ENCODE results near the gene TMEM259.

TMEM259 gene

GRCh38 chr19:1015061-1015781 lies 5.7 kb downstream of the TMEM259 start:
- Histone ChIP-seq H3K36me3 (ENCODE audit: control insufficient read depth, insufficient read depth, low read length) (peaks cover 3% of the 10 kb centered on the region), H3K27ac (ENCODE audit: low read depth, low read length) (no peak overlapping the region), H3K4me1 (ENCODE audit: control insufficient read depth, insufficient read depth, low read length) (peaks cover 29% of the 10 kb centered on the region), H3K9ac (ENCODE audit: low read length) (no peak overlapping the region), H3K4me3 (ENCODE audit: low read length) (peak overlapping the region; percentile 7), H3K27me3 (ENCODE audit: control insufficient read depth, insufficient read depth, low read length) (no peaks in the 10 kb centered on the region)

GRCh38 chr19:1014161-1015060 lies 6.5 kb downstream of the TMEM259 start:
- peaks cover 24% of the 10 kb centered on the region for H3K4me1 ChIP-seq (ENCODE audit: control insufficient read depth, insufficient read depth, low read length)
- H3K27me3 ChIP-seq (ENCODE audit: control insufficient read depth, insufficient read depth, low read length) = no peaks in the 10 kb centered on the region
- H3K4me3 ChIP-seq (ENCODE audit: low read length) = no peak overlapping the region
- H3K27ac ChIP-seq (ENCODE audit: low read depth, low read length) = no peak overlapping the region
- peaks cover 7% of the 10 kb centered on the region for H3K36me3 ChIP-seq (ENCODE audit: control insufficient read depth, insufficient read depth, low read length)
- no peak overlapping the region for H3K9ac ChIP-seq (ENCODE audit: low read length)

- Histone ChIP-seq H3K27ac (ENCODE audit: low read depth, low read length) (no peak overlapping the region), H3K4me3 (ENCODE audit: low read length) (no peak overlapping the region), H3K4me1 (ENCODE audit: control insufficient read depth, insufficient read depth, low read length) (peaks cover 19% of the 10 kb centered on the region), H3K36me3 (ENCODE audit: control insufficient read depth, insufficient read depth, low read length) (peaks cover 9% of the 10 kb centered on the region), H3K27me3 (ENCODE audit: control insufficient read depth, insufficient read depth, low read length) (no peaks in the 10 kb centered on the region), H3K9ac (ENCODE audit: low read length) (no peak overlapping the region)
Measured at GRCh38 chr19:1013218-1013617, 7.7 kb downstream of the TMEM259 start.

GRCh38 chr19:1012334-1012733 lies 8.6 kb downstream of the TMEM259 start:
- no peak overlapping the region for H3K9ac ChIP-seq (ENCODE audit: low read length)
- H3K36me3 ChIP-seq (ENCODE audit: control insufficient read depth, insufficient read depth, low read length) = peaks cover 9% of the 10 kb centered on the region
- no peaks in the 10 kb centered on the region for H3K27me3 ChIP-seq (ENCODE audit: control insufficient read depth, insufficient read depth, low read length)
- no peak overlapping the region for H3K4me3 ChIP-seq (ENCODE audit: low read length)
- H3K27ac ChIP-seq (ENCODE audit: low read depth, low read length) = no peak overlapping the region
- H3K4me1 ChIP-seq (ENCODE audit: control insufficient read depth, insufficient read depth, low read length) = peaks cover 11% of the 10 kb centered on the region

GRCh38 chr19:1011831-1012333 lies 9.0 kb downstream of the TMEM259 start:
- Histone ChIP-seq H3K36me3 (ENCODE audit: control insufficient read depth, insufficient read depth, low read length) (peaks cover 9% of the 10 kb centered on the region), H3K27me3 (ENCODE audit: control insufficient read depth, insufficient read depth, low read length) (no peaks in the 10 kb centered on the region), H3K4me1 (ENCODE audit: control insufficient read depth, insufficient read depth, low read length) (peaks cover 6% of the 10 kb centered on the region)

GRCh38 chr19:1010586-1011510 lies 10.1 kb downstream of the TMEM259 start:
- Histone ChIP-seq H3K9ac (ENCODE audit: low read length) (no peak overlapping the region), H3K27me3 (ENCODE audit: control insufficient read depth, insufficient read depth, low read length) (no peaks in the 10 kb centered on the region), H3K27ac (ENCODE audit: low read depth, low read length) (no peak overlapping the region), H3K4me3 (ENCODE audit: low read length) (no peak overlapping the region), H3K4me1 (ENCODE audit: control insufficient read depth, insufficient read depth, low read length) (no peaks in the 10 kb centered on the region), H3K36me3 (ENCODE audit: control insufficient read depth, insufficient read depth, low read length) (peaks cover 9% of the 10 kb centered on the region)

More at GRCh38 chr19:1011831-1012333, 9.0 kb downstream of the TMEM259 start:
- Histone ChIP-seq H3K27ac (ENCODE audit: low read depth, low read length) (no peak overlapping the region), H3K9ac (ENCODE audit: low read length) (no peak overlapping the region), H3K4me3 (ENCODE audit: low read length) (no peak overlapping the region)

GRCh38 chr19:1009981-1010538 lies 10.9 kb downstream of the TMEM259 start:
- no peak overlapping the region for H3K9ac ChIP-seq (ENCODE audit: low read length)
- no peak overlapping the region for H3K4me3 ChIP-seq (ENCODE audit: low read length)
- peaks cover 9% of the 10 kb centered on the region for H3K36me3 ChIP-seq (ENCODE audit: control insufficient read depth, insufficient read depth, low read length)
- H3K27ac ChIP-seq (ENCODE audit: low read depth, low read length) = no peak overlapping the region
- no peaks in the 10 kb centered on the region for H3K27me3 ChIP-seq (ENCODE audit: control insufficient read depth, insufficient read depth, low read length)
- no peaks in the 10 kb centered on the region for H3K4me1 ChIP-seq (ENCODE audit: control insufficient read depth, insufficient read depth, low read length)

- Histone ChIP-seq H3K27ac (ENCODE audit: low read depth, low read length) (no peak overlapping the region), H3K4me3 (ENCODE audit: low read length) (no peak overlapping the region), H3K36me3 (ENCODE audit: control insufficient read depth, insufficient read depth, low read length) (peaks cover 9% of the 10 kb centered on the region), H3K27me3 (ENCODE audit: control insufficient read depth, insufficient read depth, low read length) (no peaks in the 10 kb centered on the region), H3K4me1 (ENCODE audit: control insufficient read depth, insufficient read depth, low read length) (no peaks in the 10 kb centered on the region), H3K9ac (ENCODE audit: low read length) (no peak overlapping the region)
Measured at GRCh38 chr19:1009041-1009980, 11.6 kb downstream of the TMEM259 start.

GRCh38 chr19:1008268-1009040 lies 12.5 kb downstream of the TMEM259 start:
- Histone ChIP-seq H3K4me1 (ENCODE audit: control insufficient read depth, insufficient read depth, low read length) (no peaks in the 10 kb centered on the region), H3K27ac (ENCODE audit: low read depth, low read length) (no peak overlapping the region), H3K27me3 (ENCODE audit: control insufficient read depth, insufficient read depth, low read length) (no peaks in the 10 kb centered on the region), H3K9ac (ENCODE audit: low read length) (no peak overlapping the region), H3K36me3 (ENCODE audit: control insufficient read depth, insufficient read depth, low read length) (peaks cover 6% of the 10 kb centered on the region), H3K4me3 (ENCODE audit: low read length) (no peak overlapping the region)

- Histone ChIP-seq H3K27ac (ENCODE audit: low read depth, low read length) (no peak overlapping the region), H3K9ac (ENCODE audit: low read length) (no peak overlapping the region), H3K27me3 (ENCODE audit: control insufficient read depth, insufficient read depth, low read length) (peaks cover 3% of the 10 kb centered on the region), H3K36me3 (ENCODE audit: control insufficient read depth, insufficient read depth, low read length) (peaks cover 6% of the 10 kb centered on the region), H3K4me3 (ENCODE audit: low read length) (no peak overlapping the region), H3K4me1 (ENCODE audit: control insufficient read depth, insufficient read depth, low read length) (no peaks in the 10 kb centered on the region)
Measured at GRCh38 chr19:1007399-1008251, 13.3 kb downstream of the TMEM259 start.

Measured in rectal smooth muscle tissue (tissue), 1 donor.